ENCODE measurements around the gene APOD. TPM values are rescaled to one million over a fixed set of nuclear protein-coding genes. Genes with fewer than 3 reads are reported as not detected.
"Not testable (repeated sequence)": the region's sequence is repeated elsewhere in the genome, so short reads cannot be mapped to it uniquely, and the experiment has no call there.

APOD gene
- polyA plus RNA-seq, 4 donors = 2.9 to 64.2 (median 12.6) TPM

GRCh38 chr3:195621095-195621494 is 37.4 kb upstream of the APOD start:
- H3K27me3 ChIP-seq (ENCODE audit: control insufficient read depth in 3 of 3, insufficient read depth in 3 of 3, low read length in 3 of 3); H3K4me3 ChIP-seq (ENCODE audit: low read depth in 1 of 3, low read length in 3 of 3); H3K27ac ChIP-seq (ENCODE audit: low read depth in 1 of 3, low read length in 2 of 3); H3K36me3 ChIP-seq (ENCODE audit: control insufficient read depth in 3 of 3, insufficient read depth in 2 of 3, low read depth in 1 of 3, low read length in 3 of 3); FAIRE-seq; H3K4me1 ChIP-seq (ENCODE audit: control insufficient read depth in 3 of 3, insufficient read depth in 2 of 3, low read depth in 1 of 3, low read length in 2 of 3); H3K9me3 ChIP-seq (ENCODE audit: control insufficient read depth in 2 of 2, insufficient read depth in 1 of 2, low read depth in 1 of 2, low read length in 1 of 2): not testable (repeated sequence)
- DNase-seq = peak; percentile 12 to 16
- WGBS, 3 donors = 80 to 85% (median 82%) methylated on average over 3 of the region's 3 CpGs

GRCh38 chr3:195620476-195620875 is 36.7 kb upstream of the APOD start:
- 91 to 100% (median 100%) methylated on average over 1 to 3 of the region's 3 CpGs for WGBS, 3 donors

GRCh38 chr3:195619591-195620369 is 36.0 kb upstream of the APOD start:
- peak in 1 of 2 donors; percentile 10 for DNase-seq
- WGBS, 3 donors = 80 to 86% (median 83%) methylated on average over 26 of the region's 26 CpGs
- H3K27me3 ChIP-seq (ENCODE audit: control insufficient read depth in 3 of 3, insufficient read depth in 3 of 3, low read length in 3 of 3); FAIRE-seq; H3K36me3 ChIP-seq (ENCODE audit: control insufficient read depth in 3 of 3, insufficient read depth in 2 of 3, low read depth in 1 of 3, low read length in 3 of 3); H3K9me3 ChIP-seq (ENCODE audit: control insufficient read depth in 2 of 2, insufficient read depth in 1 of 2, low read depth in 1 of 2, low read length in 1 of 2); H3K4me3 ChIP-seq (ENCODE audit: low read depth in 1 of 3, low read length in 3 of 3); H3K27ac ChIP-seq (ENCODE audit: low read depth in 1 of 3, low read length in 2 of 3): not testable (repeated sequence)
- peaks cover 0 to 13% (median 2%) of the 10 kb centered on the region in 3 donors for H3K4me1 ChIP-seq (ENCODE audit: control insufficient read depth in 3 of 3, insufficient read depth in 2 of 3, low read depth in 1 of 3, low read length in 2 of 3)

More at GRCh38 chr3:195620476-195620875, 36.7 kb upstream of the APOD start:
- H3K4me1 ChIP-seq (ENCODE audit: control insufficient read depth in 3 of 3, insufficient read depth in 2 of 3, low read depth in 1 of 3, low read length in 2 of 3); DNase-seq; H3K27me3 ChIP-seq (ENCODE audit: control insufficient read depth in 3 of 3, insufficient read depth in 3 of 3, low read length in 3 of 3); FAIRE-seq; H3K27ac ChIP-seq (ENCODE audit: low read depth in 1 of 3, low read length in 2 of 3); H3K9me3 ChIP-seq (ENCODE audit: control insufficient read depth in 2 of 2, insufficient read depth in 1 of 2, low read depth in 1 of 2, low read length in 1 of 2); H3K36me3 ChIP-seq (ENCODE audit: control insufficient read depth in 3 of 3, insufficient read depth in 2 of 3, low read depth in 1 of 3, low read length in 3 of 3); H3K4me3 ChIP-seq (ENCODE audit: low read depth in 1 of 3, low read length in 3 of 3): not testable (repeated sequence)

GRCh38 chr3:195617784-195618659 is 34.3 kb upstream of the APOD start:
- peak overlapping the region in 1 of 3 donors; percentile 25 for H3K4me3 ChIP-seq (ENCODE audit: low read depth in 1 of 3, low read length in 3 of 3)
- DNase-seq = peak in 1 of 2 donors; percentile 39
- H3K36me3 ChIP-seq (ENCODE audit: control insufficient read depth in 3 of 3, insufficient read depth in 2 of 3, low read depth in 1 of 3, low read length in 3 of 3); H3K9me3 ChIP-seq (ENCODE audit: control insufficient read depth in 2 of 2, insufficient read depth in 1 of 2, low read depth in 1 of 2, low read length in 1 of 2); H3K27me3 ChIP-seq (ENCODE audit: control insufficient read depth in 3 of 3, insufficient read depth in 3 of 3, low read length in 3 of 3); H3K27ac ChIP-seq (ENCODE audit: low read depth in 1 of 3, low read length in 2 of 3); FAIRE-seq: not testable (repeated sequence)
- 79 to 89% (median 86%) methylated on average over 20 to 23 of the region's 28 CpGs for WGBS, 3 donors
- H3K4me1 ChIP-seq (ENCODE audit: control insufficient read depth in 3 of 3, insufficient read depth in 2 of 3, low read depth in 1 of 3, low read length in 2 of 3) = peaks cover 0 to 27% (median 2%) of the 10 kb centered on the region in 3 donors

- H3K27me3 ChIP-seq (ENCODE audit: control insufficient read depth in 3 of 3, insufficient read depth in 3 of 3, low read length in 3 of 3); H3K9me3 ChIP-seq (ENCODE audit: control insufficient read depth in 2 of 2, insufficient read depth in 1 of 2, low read depth in 1 of 2, low read length in 1 of 2); H3K27ac ChIP-seq (ENCODE audit: low read depth in 1 of 3, low read length in 2 of 3); H3K36me3 ChIP-seq (ENCODE audit: control insufficient read depth in 3 of 3, insufficient read depth in 2 of 3, low read depth in 1 of 3, low read length in 3 of 3); FAIRE-seq; DNase-seq: not testable (repeated sequence)
- Histone ChIP-seq H3K4me1 (ENCODE audit: control insufficient read depth in 3 of 3, insufficient read depth in 2 of 3, low read depth in 1 of 3, low read length in 2 of 3) (peaks cover 0 to 27% (median 2%) of the 10 kb centered on the region in 3 donors), H3K4me3 (ENCODE audit: low read depth in 1 of 3, low read length in 3 of 3) (peak overlapping the region in 1 of 3 donors; percentile 63)
- 75 to 82% (median 79%) methylated on average over 5 of the region's 5 CpGs for WGBS, 3 donors
Observed at GRCh38 chr3:195617134-195617533, 33.4 kb upstream of the APOD start.

- no peaks in the 10 kb centered on the region for H3K27me3 ChIP-seq (ENCODE audit: control insufficient read depth in 3 of 3, insufficient read depth in 3 of 3, low read length in 3 of 3)
- H3K9me3 ChIP-seq (ENCODE audit: control insufficient read depth in 2 of 2, insufficient read depth in 1 of 2, low read depth in 1 of 2, low read length in 1 of 2) = no peaks in the 10 kb centered on the region
- FAIRE-seq (no peak), DNase-seq (peak; percentile 18 to 48)
- peak overlapping the region in 2 of 3 donors; percentile 32 to 41 for H3K27ac ChIP-seq (ENCODE audit: low read depth in 1 of 3, low read length in 2 of 3)
- no peaks in the 10 kb centered on the region for H3K36me3 ChIP-seq (ENCODE audit: control insufficient read depth in 3 of 3, insufficient read depth in 2 of 3, low read depth in 1 of 3, low read length in 3 of 3)
- H3K4me3 ChIP-seq (ENCODE audit: low read depth in 1 of 3, low read length in 3 of 3) = peak overlapping the region in 2 of 3 donors; percentile 8 to 63
- peaks cover 0 to 27% (median 2%) of the 10 kb centered on the region in 3 donors for H3K4me1 ChIP-seq (ENCODE audit: control insufficient read depth in 3 of 3, insufficient read depth in 2 of 3, low read depth in 1 of 3, low read length in 2 of 3)
- WGBS, 3 donors = 79 to 88% (median 86%) methylated on average over 5 to 9 of the region's 9 CpGs
Observed at GRCh38 chr3:195616681-195617080, 32.9 kb upstream of the APOD start.

- not testable (repeated sequence) for H3K9me3 ChIP-seq (ENCODE audit: control insufficient read depth in 2 of 2, insufficient read depth in 1 of 2, low read depth in 1 of 2, low read length in 1 of 2); H3K4me3 ChIP-seq (ENCODE audit: low read depth in 1 of 3, low read length in 3 of 3); FAIRE-seq; H3K27me3 ChIP-seq (ENCODE audit: control insufficient read depth in 3 of 3, insufficient read depth in 3 of 3, low read length in 3 of 3); H3K36me3 ChIP-seq (ENCODE audit: control insufficient read depth in 3 of 3, insufficient read depth in 2 of 3, low read depth in 1 of 3, low read length in 3 of 3)
- H3K4me1 ChIP-seq (ENCODE audit: control insufficient read depth in 3 of 3, insufficient read depth in 2 of 3, low read depth in 1 of 3, low read length in 2 of 3) = peaks cover 0 to 27% (median 2%) of the 10 kb centered on the region in 3 donors
- 22 to 71% (median 40%) methylated on average over 5 to 14 of the region's 15 CpGs for WGBS, 3 donors
- DNase-seq = peak; percentile 30 to 50
- peak overlapping the region; percentile 30 to 64 (median 36) for H3K27ac ChIP-seq (ENCODE audit: low read depth in 1 of 3, low read length in 2 of 3)
Observed at GRCh38 chr3:195615952-195616537, 32.3 kb upstream of the APOD start.
